Measurements from ENCODE around the gene RAET1E. TPM values are rescaled to one million over a fixed set of nuclear protein-coding genes. Genes with fewer than 3 reads are reported as not detected.
"Not testable (repeated sequence)": the region's sequence is repeated elsewhere in the genome, so short reads cannot be mapped to it uniquely, and the experiment has no call there.

RAET1E gene
- total and polyA plus RNA-seq, 10 donors = 0.04 to 3.4 (median 1.2) TPM

DNA sequence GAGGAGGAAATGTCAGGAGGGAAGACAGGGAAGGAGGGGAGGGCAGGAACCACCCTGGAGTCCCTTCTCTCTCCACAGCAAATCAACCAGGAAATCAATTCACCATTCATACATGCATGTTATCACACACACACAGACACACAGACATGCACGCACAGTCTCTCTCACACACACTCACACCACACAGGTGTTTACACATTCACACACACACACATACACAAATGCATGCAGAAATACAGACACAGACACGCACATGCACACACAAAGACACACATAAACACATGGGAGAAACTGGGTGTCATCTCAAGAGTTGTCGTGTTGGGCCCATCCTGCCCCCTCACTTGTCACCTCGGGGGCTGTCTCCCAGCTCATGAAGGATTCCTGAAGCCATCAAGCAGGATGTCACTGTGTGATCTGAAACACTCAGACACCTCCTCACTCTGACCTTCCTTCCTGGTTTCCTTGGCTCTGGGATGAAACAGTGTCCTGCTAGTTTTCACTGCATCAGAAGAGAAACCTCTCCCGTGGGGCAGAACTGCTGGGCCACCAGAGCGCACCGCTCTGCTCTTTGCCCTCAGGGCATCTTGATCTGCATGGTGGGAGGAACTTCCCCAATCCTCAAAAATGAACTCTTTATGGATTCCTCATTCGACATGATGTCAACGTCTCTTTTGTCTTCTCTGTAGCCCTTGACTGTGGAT is 15.8 kb upstream of the RAET1E start:
- intact Hi-C loops (cut with DNase I; ENCODE audit: low total_unique reads) = no loop called here
- Histone ChIP-seq H3K4me3 (no peak overlapping the region), H3K36me3 (no peaks in the 10 kb centered on the region), H3K27ac (no peak overlapping the region), H3K9me3 (peaks cover 0 to 10% (median 5%) of the 10 kb centered on the region in 8 donors), H3K27me3 (replicated peaks in 1 of 7) (peaks cover 0 to 27% (median 0%) of the 10 kb centered on the region in 7 donors), H3K4me1 (no peaks in the 10 kb centered on the region)
- WGBS, 5 donors = 59 to 70% (median 64%) methylated on average over 9 of the region's 9 CpGs
- DNase-seq = no peak
- TF ChIP-seq CTCF (IDR thresholded peaks at IDR 0.05 in 8 of 11, conservative IDR thresholded peaks at IDR 0.05 in 3 of 11) (no peak), POLR2AphosphoS5 (IDR thresholded peaks at IDR 0.05) (no peak), POLR2A (IDR thresholded peaks at IDR 0.05) (no peak)

DNA sequence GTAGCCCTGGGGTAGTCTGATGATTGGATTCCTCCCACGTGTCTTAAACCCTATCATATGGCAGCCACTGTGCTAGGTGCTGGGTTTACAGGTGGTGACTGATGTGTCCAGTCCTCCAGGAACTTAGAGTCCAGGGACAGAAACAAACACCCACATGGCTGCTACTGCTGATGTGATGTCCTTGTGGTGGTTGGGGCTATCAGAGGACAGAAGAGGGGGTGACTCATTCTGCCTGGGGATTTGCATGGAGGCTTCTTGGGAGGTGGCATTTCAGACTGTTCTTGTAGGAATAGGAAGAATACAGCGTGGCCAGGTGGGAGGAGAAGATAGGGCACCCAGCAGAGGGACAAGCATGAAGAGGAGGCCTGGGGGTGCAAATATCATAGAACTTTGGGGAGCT is 15.2 kb upstream of the RAET1E start:
- intact Hi-C loops (cut with DNase I; ENCODE audit: low total_unique reads) = no loop called here
- Histone ChIP-seq H3K4me3 (no peak overlapping the region), H3K27ac (no peak overlapping the region), H3K9me3 (peaks cover 0 to 16% (median 11%) of the 10 kb centered on the region in 8 donors), H3K27me3 (replicated peaks in 1 of 7) (peaks cover 0 to 27% (median 0%) of the 10 kb centered on the region in 7 donors), H3K36me3 (no peaks in the 10 kb centered on the region), H3K4me1 (no peaks in the 10 kb centered on the region)
- TF ChIP-seq POLR2AphosphoS5 (IDR thresholded peaks at IDR 0.05) = no peak
- no peak for TF ChIP-seq POLR2A (IDR thresholded peaks at IDR 0.05)
- TF ChIP-seq CTCF (IDR thresholded peaks at IDR 0.05 in 8 of 11, conservative IDR thresholded peaks at IDR 0.05 in 3 of 11) = no peak
- DNase-seq = no peak
- WGBS, 5 donors = 64 to 77% (median 66%) methylated on average over 2 of the region's 2 CpGs

GRCh38 chr6:149912680-149913079 is 14.8 kb upstream of the RAET1E start:
- H3K36me3 ChIP-seq = not testable (repeated sequence)
- peak; percentile 32 for DNase-seq
- WGBS, 5 donors = 46 to 83% (median 79%) methylated on average over 3 of the region's 3 CpGs

GRCh38 chr6:149910721-149911151 is 12.8 kb upstream of the RAET1E start:
- peak; percentile 31 for DNase-seq
- intact Hi-C loops (cut with DNase I; ENCODE audit: low total_unique reads) = no loop called here
- TF ChIP-seq POLR2AphosphoS5 (IDR thresholded peaks at IDR 0.05) = no peak
- TF ChIP-seq POLR2A (IDR thresholded peaks at IDR 0.05) = no peak
- no peak for TF ChIP-seq CTCF (IDR thresholded peaks at IDR 0.05 in 8 of 11, conservative IDR thresholded peaks at IDR 0.05 in 3 of 11)
- peaks cover 0 to 6% (median 0%) of the 10 kb centered on the region in 6 donors for H3K4me1 ChIP-seq
- 91 to 96% (median 94%) methylated on average over 23 of the region's 23 CpGs for WGBS, 5 donors
- peaks cover 0 to 27% (median 0%) of the 10 kb centered on the region in 7 donors for H3K27me3 ChIP-seq (replicated peaks in 1 of 7)
- H3K27ac ChIP-seq = no peak overlapping the region
- H3K36me3 ChIP-seq = no peaks in the 10 kb centered on the region
- peaks cover 0 to 24% (median 17%) of the 10 kb centered on the region in 8 donors for H3K9me3 ChIP-seq
- no peak overlapping the region for H3K4me3 ChIP-seq

More at GRCh38 chr6:149912680-149913079, 14.8 kb upstream of the RAET1E start:
- H3K4me3 ChIP-seq; intact Hi-C loops (cut with DNase I; ENCODE audit: low total_unique reads); H3K27ac ChIP-seq; H3K4me1 ChIP-seq: not testable (repeated sequence)
- Histone ChIP-seq H3K9me3 (peaks cover 0 to 20% (median 15%) of the 10 kb centered on the region in 8 donors), H3K27me3 (replicated peaks in 1 of 7) (peaks cover 0 to 27% (median 0%) of the 10 kb centered on the region in 7 donors)
